HG02759 (cell line): ENCODE results near the gene ATP6V0E2.
"Not testable (repeated sequence)": the region's sequence is repeated elsewhere in the genome, so short reads cannot be mapped to it uniquely, and the experiment has no call there.

Source experiments
- ATAC-seq: cut with Tn5 transposase; IDR thresholded peaks from one replicate; pipeline ENCODE4 v1.9.1; 2021; ENCODE audit warnings: mild to moderate bottlenecking, moderate library complexity; ENCODE audit not compliant: unreplicated experiment

ATP6V0E2 gene

GRCh38 chr7:149926414-149926813 lies 52.6 kb downstream of the ATP6V0E2 start:
- not testable (repeated sequence) for ATAC-seq
